Thymus (tissue), 11 donors: Measurements from ENCODE around the gene TPRX1. TPM values are rescaled to one million over a fixed set of nuclear protein-coding genes. Genes with fewer than 3 reads are reported as not detected.
"Not testable (repeated sequence)": the region's sequence is repeated elsewhere in the genome, so short reads cannot be mapped to it uniquely, and the experiment has no call there.

Source experiments
- DNase-seq, 9 donors: peaks; one replicate each; pipeline ENCODE4 v3.0.0-alpha.2; 2013; ENCODE audit warnings: low spot score in 9 of 9, low read depth in 6 of 9, missing footprints in 1 of 9
- H3K27ac ChIP-seq, 2 donors: one replicate each; pipeline ENCODE4 v1.5.1; 2013; ENCODE audit warnings: control low read depth in 1 of 2, low read depth in 1 of 2, low read length in 1 of 2, mild to moderate bottlenecking in 1 of 2, moderate library complexity in 1 of 2
- H3K27me3 ChIP-seq, 2 donors: one replicate each; pipeline ENCODE4 v1.5.1; 2013; ENCODE audit warnings: low read length in 1 of 2; ENCODE audit not compliant: control insufficient read depth in 2 of 2, insufficient read depth in 1 of 2
- H3K36me3 ChIP-seq, 2 donors: one replicate each; pipeline ENCODE4 v1.5.1; 2013; ENCODE audit warnings: low read length in 1 of 2, mild to moderate bottlenecking in 1 of 2, moderate library complexity in 1 of 2; ENCODE audit not compliant: control insufficient read depth in 2 of 2, insufficient read depth in 2 of 2
- H3K4me1 ChIP-seq, 2 donors: one replicate each; pipeline ENCODE4 v1.5.1; 2013; ENCODE audit warnings: low read length in 2 of 2; ENCODE audit not compliant: control insufficient read depth in 2 of 2, insufficient read depth in 2 of 2
- H3K4me3 ChIP-seq, 2 donors: one replicate each; pipeline ENCODE4 v1.5.1; 2013; ENCODE audit warnings: low read length in 2 of 2, control low read depth in 1 of 2, mild to moderate bottlenecking in 1 of 2
- H3K9me3 ChIP-seq, 2 donors: one replicate each; pipeline ENCODE4 v1.5.1; 2013; ENCODE audit warnings: low read length in 1 of 2, mild to moderate bottlenecking in 1 of 2; ENCODE audit not compliant: control insufficient read depth in 2 of 2, insufficient read depth in 1 of 2
- WGBS: extraction: QIAGEN DNeasy Blood & Tissue Kit; methylation state at CpG from one replicate; pipeline ENCODE4 v1.1.7; 2013; 5-methylcytosine and 5-hydroxymethylcytosine counted together
- polyA plus RNA-seq: library from polyadenylated mRNA; stranded (reverse); fragments of 200-250 nt; gene quantifications from one replicate; pipeline ENCODE4 v1.2.3, GENCODE V29; 2013
- total RNA-seq: library from RNA; stranded (reverse); fragments of 120-200 nt; gene quantifications from one replicate; pipeline ENCODE4 v1.2.4, GENCODE V29; 2013
- donor health status: healthy.

TPRX1 gene
- total and polyA plus RNA-seq, 2 donors: not detected

- no peak for DNase-seq
- WGBS: 94% methylated on average over 6 of the region's 6 CpGs
- H3K9me3 ChIP-seq: no peaks in the 10 kb centered on the region
- H3K36me3 ChIP-seq: no peaks in the 10 kb centered on the region
- H3K27me3 ChIP-seq: peaks cover 0 to 5% of the 10 kb centered on the region in 2 donors
- no peak overlapping the region for H3K27ac ChIP-seq
- H3K4me1 ChIP-seq: no peaks in the 10 kb centered on the region
- no peak overlapping the region for H3K4me3 ChIP-seq
Observed at GRCh38 chr19:47826800-47827199, 22.4 kb upstream of the TPRX1 start.

GRCh38 chr19:47824396-47824795, 20.0 kb upstream of the TPRX1 start:
- 90% methylated on average over 6 of the region's 6 CpGs for WGBS
- H3K27me3 ChIP-seq: peaks cover 0 to 29% of the 10 kb centered on the region in 2 donors
- DNase-seq: no peak
- no peaks in the 10 kb centered on the region for H3K36me3 ChIP-seq
- H3K9me3 ChIP-seq: no peaks in the 10 kb centered on the region
- no peaks in the 10 kb centered on the region for H3K4me1 ChIP-seq
- H3K27ac ChIP-seq: no peak overlapping the region
- no peak overlapping the region for H3K4me3 ChIP-seq

GRCh38 chr19:47821460-47822020, 17.2 kb upstream of the TPRX1 start, which contains the start of gene CRX:
TSS of gene CRX (plus strand) at chr19:47821937. CDS start at chr19:47834444, 12,507 bp downstream.
- 54% methylated on average over 15 of the region's 15 CpGs for WGBS
- H3K27me3 ChIP-seq: peaks cover 0 to 34% of the 10 kb centered on the region in 2 donors
- H3K4me3 ChIP-seq: no peak within 1 kb of the TSS
- no peak for DNase-seq
- no peak within 1 kb of the TSS for H3K27ac ChIP-seq
- no peaks in the 10 kb centered on the region for H3K36me3 ChIP-seq
- no peaks in the 10 kb centered on the region for H3K9me3 ChIP-seq
- no peaks in the 10 kb centered on the region for H3K4me1 ChIP-seq

GRCh38 chr19:47820410-47820809, 16.1 kb upstream of the TPRX1 start:
- H3K36me3 ChIP-seq: no peaks in the 10 kb centered on the region
- peaks cover 0 to 34% of the 10 kb centered on the region in 2 donors for H3K27me3 ChIP-seq
- H3K4me1 ChIP-seq: no peaks in the 10 kb centered on the region
- H3K27ac ChIP-seq: no peak overlapping the region
- 78% methylated on average over 2 of the region's 2 CpGs for WGBS
- H3K9me3 ChIP-seq: no peaks in the 10 kb centered on the region
- no peak overlapping the region for H3K4me3 ChIP-seq
- DNase-seq: no peak

GRCh38 chr19:47819858-47820257, 15.5 kb upstream of the TPRX1 start:
- 23% methylated on average over 10 of the region's 10 CpGs for WGBS
- Histone ChIP-seq H3K27me3 (peaks cover 0 to 34% of the 10 kb centered on the region in 2 donors), H3K4me1 (no peaks in the 10 kb centered on the region)

GRCh38 chr19:47818221-47818620, 13.9 kb upstream of the TPRX1 start:
- WGBS: 98% methylated on average over 1 of the region's 1 CpG
- DNase-seq, H3K4me3 ChIP-seq, H3K36me3 ChIP-seq, H3K9me3 ChIP-seq, H3K27ac ChIP-seq, H3K4me1 ChIP-seq: not testable (repeated sequence)
- peaks cover 0 to 34% of the 10 kb centered on the region in 2 donors for H3K27me3 ChIP-seq

More at GRCh38 chr19:47819858-47820257, 15.5 kb upstream of the TPRX1 start:
- Histone ChIP-seq H3K27ac (no peak overlapping the region), H3K4me3 (no peak overlapping the region), H3K36me3 (no peaks in the 10 kb centered on the region), H3K9me3 (no peaks in the 10 kb centered on the region)
- DNase-seq: no peak

GRCh38 chr19:47816270-47816669, 11.9 kb upstream of the TPRX1 start:
- H3K36me3 ChIP-seq, H3K27ac ChIP-seq, H3K4me1 ChIP-seq, H3K4me3 ChIP-seq, H3K9me3 ChIP-seq, DNase-seq: not testable (repeated sequence)
- peaks cover 0 to 24% of the 10 kb centered on the region in 2 donors for H3K27me3 ChIP-seq
- 96% methylated on average over 8 of the region's 8 CpGs for WGBS

GRCh38 chr19:47813995-47814328, 9.6 kb upstream of the TPRX1 start:
- WGBS: 65% methylated on average over 7 of the region's 7 CpGs
- H3K4me3 ChIP-seq: no peak overlapping the region
- H3K4me1 ChIP-seq: no peaks in the 10 kb centered on the region
- no peak overlapping the region for H3K27ac ChIP-seq
- no peak for DNase-seq
- H3K9me3 ChIP-seq: no peaks in the 10 kb centered on the region
- H3K27me3 ChIP-seq: peaks cover 0 to 2% of the 10 kb centered on the region in 2 donors
- H3K36me3 ChIP-seq: no peaks in the 10 kb centered on the region

GRCh38 chr19:47813304-47813994, 9.1 kb upstream of the TPRX1 start:
- H3K4me1 ChIP-seq: no peaks in the 10 kb centered on the region

More at GRCh38 chr19:47813304-47813994, 9.1 kb upstream of the TPRX1 start:
- peaks cover 0 to 2% of the 10 kb centered on the region in 2 donors for H3K27me3 ChIP-seq
- no peaks in the 10 kb centered on the region for H3K36me3 ChIP-seq
- H3K4me3 ChIP-seq: no peak overlapping the region
- WGBS: 40% methylated on average over 17 of the region's 17 CpGs
- H3K9me3 ChIP-seq: no peaks in the 10 kb centered on the region
- H3K27ac ChIP-seq: no peak overlapping the region
- peak in 8 of 9 donors; percentile 21 to 65 (median 42) for DNase-seq
